OCI-LY1 (cell line): ENCODE measurements around the gene BTRC.

Experiments used
- EZH2 ChIP-seq: fragments of 200-600 bp; sonication (generic), shearing (Covaris generic); IDR thresholded peaks from 2 replicates; pipeline ENCODE4 v1.8.0; 2017; ENCODE audit warnings: borderline replicate concordance, mixed run types, mild to moderate bottlenecking, antibody characterized with exemption, low read length, moderate library complexity, mixed read lengths
- TF ChIP-seq, protein P1 (sequence below): fragments of 200-600 bp; sonication (generic), shearing (Covaris generic); IDR thresholded peaks from 2 replicates; pipeline ENCODE4 v1.5.1; 2017; ENCODE audit warnings: mild to moderate bottlenecking, antibody characterized with exemption, low read length, moderate library complexity, mixed read lengths

GRCh38 chr10:101578192-101578591, 224.2 kb downstream of the BTRC start:
- TF ChIP-seq, protein P1, sequence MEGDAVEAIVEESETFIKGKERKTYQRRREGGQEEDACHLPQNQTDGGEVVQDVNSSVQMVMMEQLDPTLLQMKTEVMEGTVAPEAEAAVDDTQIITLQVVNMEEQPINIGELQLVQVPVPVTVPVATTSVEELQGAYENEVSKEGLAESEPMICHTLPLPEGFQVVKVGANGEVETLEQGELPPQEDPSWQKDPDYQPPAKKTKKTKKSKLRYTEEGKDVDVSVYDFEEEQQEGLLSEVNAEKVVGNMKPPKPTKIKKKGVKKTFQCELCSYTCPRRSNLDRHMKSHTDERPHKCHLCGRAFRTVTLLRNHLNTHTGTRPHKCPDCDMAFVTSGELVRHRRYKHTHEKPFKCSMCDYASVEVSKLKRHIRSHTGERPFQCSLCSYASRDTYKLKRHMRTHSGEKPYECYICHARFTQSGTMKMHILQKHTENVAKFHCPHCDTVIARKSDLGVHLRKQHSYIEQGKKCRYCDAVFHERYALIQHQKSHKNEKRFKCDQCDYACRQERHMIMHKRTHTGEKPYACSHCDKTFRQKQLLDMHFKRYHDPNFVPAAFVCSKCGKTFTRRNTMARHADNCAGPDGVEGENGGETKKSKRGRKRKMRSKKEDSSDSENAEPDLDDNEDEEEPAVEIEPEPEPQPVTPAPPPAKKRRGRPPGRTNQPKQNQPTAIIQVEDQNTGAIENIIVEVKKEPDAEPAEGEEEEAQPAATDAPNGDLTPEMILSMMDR = no peak
- no peak for TF ChIP-seq EZH2
